Germinal center (tissue), 1 donor: ENCODE results near the gene MED31.
"Not testable (repeated sequence)": the region's sequence is repeated elsewhere in the genome, so short reads cannot be mapped to it uniquely, and the experiment has no call there.

ENCODE experiments used
- DNase-seq: peaks from one replicate; pipeline ENCODE4 v3.0.0; 2012; ENCODE audit warnings: mixed read lengths, low spot score

MED31 gene

GRCh38 chr17:6655732-6656361 is 4.4 kb upstream of the MED31 start:
- not testable (repeated sequence) for DNase-seq

DNA sequence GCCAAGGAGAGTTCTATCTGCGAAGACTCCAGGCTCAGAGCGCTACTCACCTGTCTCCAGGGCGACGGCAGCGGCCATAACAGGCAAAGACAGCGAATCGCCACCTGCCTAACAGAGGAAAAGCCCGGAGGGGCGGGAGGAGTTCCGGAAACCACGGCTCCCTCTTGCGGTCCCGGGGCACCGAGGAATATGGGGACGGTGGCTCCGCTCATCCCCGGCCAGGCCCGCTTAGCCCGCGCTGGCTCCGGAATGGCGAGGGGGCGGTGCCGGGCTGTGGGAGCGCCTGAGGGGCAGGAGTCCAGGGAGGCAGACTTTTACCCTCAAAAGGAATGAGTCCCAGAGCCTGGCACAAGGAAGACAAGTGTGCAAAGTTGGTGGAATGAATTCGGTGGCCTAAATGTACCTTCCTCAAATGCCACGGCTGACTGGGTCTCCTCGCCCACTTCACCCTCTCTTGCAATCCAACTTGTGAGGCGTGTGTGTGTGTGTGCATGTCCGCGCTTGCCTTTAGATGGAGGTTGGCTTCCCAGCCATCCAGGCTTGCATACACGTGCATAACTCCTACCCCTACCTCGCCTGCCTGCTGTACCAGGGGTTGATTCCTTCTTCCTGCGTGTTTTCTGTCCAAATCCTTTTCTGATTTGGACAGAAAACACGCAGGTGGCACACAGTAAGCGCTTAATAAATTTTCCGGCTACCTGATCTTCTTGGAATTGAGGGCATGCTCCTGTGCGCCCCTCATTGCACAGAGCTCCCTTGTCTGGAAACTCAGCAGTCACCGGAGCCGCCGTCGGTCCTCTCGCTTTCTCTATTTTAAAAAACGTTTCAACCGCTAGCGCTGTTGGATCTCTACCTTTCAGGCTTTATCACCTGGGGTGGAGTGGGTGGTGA is 3.7 kb upstream of the MED31 start:
- DNase-seq: peak; percentile 10

- peak; percentile 27 for DNase-seq
These were observed 581 bp upstream of the MED31 start for GRCh38 chr17:6651919-6652452.

DNA sequence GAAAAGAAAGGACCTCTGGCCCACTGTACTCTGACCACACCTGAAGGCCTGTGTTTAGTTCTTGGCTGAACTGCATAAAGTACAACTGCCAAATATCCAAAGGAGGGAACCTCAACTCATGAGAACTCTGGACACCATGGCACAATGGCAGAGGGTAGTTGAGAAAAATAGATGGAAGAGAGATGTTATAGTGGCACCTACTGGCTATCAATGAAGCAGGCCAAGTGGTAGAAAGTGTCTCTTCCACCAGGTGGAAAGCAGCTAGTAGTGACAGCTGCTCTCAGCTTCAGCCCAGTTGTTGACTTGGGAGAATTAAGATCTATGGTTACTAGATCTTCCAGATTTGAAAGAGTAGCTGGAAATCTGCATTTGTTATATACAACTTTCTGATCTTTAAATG is 3.2 kb downstream of the MED31 start:
- peak; percentile 16 for DNase-seq

DNA sequence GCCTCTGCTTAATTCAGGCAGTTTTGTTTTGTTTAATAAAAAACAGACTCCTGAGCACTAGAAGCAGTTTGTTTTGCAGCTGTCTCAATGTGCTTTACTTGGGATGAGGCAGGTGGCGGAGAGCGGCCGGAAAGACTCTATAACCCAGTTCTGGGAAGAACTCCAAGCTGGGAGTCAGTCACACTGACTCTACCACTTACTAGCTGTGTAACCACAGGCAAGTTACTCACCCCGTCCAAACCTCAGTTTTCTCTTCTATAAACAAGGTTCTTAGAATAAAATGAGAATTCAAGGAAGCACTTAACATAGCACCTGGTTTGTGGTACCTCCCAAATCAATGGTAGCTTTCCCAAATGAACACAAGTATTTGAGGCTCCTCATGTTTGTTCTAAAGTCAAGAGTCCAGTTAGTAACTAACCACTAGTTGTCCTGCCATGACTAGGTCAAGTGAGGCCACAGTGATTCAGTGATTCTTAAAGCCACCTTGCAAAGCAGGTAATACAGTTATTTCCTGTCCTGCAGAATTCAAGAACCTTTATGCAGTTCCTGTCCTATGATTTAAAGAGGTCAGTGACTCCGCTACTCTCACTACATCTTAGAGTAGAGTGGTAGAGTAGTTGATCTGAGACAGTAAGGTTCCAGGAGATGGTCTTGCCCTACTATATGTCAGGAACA is 7.8 kb downstream of the MED31 start:
- no peak for DNase-seq

DNA sequence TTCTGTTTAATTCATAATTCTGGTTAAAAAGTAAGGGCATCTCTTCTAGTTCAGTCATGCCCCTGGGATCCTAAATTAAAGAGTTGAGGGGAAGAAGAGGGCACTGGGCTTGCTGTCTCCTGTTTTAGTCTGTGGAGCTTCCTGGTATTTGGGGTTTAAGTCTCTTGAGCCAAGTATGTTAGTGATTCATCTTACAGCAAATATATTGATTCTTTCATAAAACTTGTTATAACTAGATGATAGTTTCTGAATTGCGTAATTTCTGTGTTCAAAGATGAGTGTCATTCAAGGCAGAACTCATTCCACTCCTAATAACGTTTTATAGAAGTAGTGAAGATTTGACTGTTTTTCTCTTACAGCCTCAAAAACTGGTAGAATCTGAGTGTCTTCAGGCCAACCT is 8.8 kb downstream of the MED31 start:
- DNase-seq: no peak

DNA sequence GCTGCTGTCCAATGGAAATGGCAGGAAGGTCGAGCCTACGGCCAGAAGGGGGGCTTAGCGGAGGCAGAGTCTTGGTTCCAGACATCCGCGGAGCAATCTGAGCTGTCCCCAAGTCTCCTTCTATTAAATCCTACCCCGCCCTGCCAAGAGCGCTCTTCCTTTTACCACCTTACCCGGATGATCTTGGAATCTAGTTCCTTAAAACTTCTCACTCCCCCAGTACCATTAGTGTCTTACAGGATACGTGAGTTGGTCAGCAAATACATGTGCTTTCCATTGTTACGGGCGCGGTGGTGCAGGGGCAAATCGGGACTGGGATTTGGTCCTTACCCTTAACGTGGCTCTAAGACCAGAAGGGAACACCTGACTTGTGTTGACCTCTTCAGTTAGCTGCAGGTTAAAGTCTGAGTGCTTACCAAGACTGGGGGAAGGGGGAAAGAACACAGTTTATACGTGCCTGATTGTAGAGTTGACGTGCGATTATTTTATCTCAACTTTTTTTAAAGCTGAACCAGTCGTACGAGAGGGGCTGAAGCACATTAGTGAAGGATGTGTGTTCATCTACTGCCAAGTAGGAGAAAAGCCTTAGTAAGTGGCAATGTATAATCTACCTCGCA is 10.1 kb downstream of the MED31 start:
- DNase-seq: no peak

- peak; percentile 86 for DNase-seq
These were observed 10.7 kb downstream of the MED31 start, which contains the start of the genes KIAA0753 and TXNDC17 for GRCh38 chr17:6640536-6641246. Gene KIAA0753 (minus strand): TSS chr17:6640711. CDS start chr17:6635103, 5,608 bp downstream. Gene TXNDC17 (plus strand): TSS chr17:6641060. CDS start chr17:6641083, 23 bp downstream.

DNA sequence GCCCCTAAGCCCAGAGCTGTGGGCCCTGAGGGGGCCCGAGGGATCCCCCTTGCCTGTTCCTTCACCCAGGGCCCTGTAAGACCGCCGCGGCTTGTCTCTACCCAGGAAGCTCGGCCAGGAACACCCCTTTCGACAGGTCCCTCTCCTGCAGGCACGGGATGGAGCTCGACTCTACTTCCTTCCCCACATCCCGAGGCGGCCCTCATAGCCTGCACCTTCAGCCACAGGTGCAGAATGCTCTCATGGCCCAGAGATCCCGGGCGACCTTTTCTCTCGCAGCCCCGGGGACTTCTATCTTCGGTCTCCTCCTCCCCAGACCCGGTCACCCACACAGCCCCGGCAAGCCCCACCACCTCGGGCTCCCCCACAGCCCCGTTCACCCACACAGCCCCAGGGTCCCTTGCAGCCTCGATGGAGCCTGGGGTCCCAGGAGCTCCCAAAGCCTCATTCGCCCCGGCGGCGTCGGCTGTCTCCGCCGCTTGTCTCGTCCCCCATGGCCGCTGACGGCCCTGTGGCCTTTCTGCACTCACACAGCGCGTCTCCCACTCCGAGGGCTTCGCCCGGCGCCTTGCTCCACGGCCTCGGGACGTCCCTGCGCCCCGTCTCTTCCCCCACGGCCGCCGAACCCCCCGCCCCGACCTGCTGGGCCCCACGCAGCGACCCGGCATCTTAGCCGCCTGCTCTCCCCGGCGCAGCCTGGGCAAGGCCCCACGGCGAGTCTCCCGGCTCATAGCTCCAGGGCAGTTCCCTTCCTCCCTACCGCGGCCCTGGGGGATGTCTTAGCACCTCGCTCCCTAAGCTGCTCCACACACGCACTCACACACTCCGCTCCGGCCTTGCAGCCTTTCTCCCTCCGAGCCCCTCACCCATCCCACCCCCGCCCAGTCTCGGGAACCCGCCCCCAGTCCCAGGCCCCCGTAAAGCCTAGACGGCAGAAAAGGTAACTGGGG is 11.5 kb downstream of the MED31 start:
- peak; percentile 35 for DNase-seq

DNA sequence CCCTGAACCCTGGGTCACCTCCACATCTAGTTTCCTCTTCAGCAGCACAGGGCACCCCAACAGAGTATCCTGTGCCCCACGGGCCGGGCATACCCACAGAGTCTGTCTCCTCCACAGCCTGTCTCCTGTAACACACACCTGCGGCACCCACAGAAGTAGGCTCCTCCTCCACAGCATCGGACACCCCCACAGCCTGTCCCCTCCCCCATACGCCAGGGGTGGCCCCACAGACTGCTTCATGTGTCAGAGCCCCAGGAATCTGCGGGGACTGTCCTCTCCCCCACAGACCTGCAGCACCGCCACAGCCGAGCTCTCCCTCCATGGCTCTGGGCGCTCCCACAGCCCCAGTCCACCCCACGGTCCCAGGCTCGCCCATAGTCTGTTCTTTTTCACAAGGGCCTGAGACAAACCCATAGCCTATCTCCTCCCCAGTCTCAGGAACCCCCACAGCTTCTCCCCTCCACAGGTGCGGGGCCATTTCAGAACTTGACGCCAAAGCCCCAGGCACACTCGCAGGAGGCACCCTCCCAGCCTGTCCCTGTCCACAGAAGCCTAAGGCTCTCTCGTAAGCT is 12.3 kb downstream of the MED31 start:
- DNase-seq: no peak

GRCh38 chr17:6638046-6638908 is 13.1 kb downstream of the MED31 start:
- DNase-seq: no peak

- DNase-seq: no peak
These were observed 14.0 kb downstream of the MED31 start for GRCh38 chr17:6637458-6637840.

DNA sequence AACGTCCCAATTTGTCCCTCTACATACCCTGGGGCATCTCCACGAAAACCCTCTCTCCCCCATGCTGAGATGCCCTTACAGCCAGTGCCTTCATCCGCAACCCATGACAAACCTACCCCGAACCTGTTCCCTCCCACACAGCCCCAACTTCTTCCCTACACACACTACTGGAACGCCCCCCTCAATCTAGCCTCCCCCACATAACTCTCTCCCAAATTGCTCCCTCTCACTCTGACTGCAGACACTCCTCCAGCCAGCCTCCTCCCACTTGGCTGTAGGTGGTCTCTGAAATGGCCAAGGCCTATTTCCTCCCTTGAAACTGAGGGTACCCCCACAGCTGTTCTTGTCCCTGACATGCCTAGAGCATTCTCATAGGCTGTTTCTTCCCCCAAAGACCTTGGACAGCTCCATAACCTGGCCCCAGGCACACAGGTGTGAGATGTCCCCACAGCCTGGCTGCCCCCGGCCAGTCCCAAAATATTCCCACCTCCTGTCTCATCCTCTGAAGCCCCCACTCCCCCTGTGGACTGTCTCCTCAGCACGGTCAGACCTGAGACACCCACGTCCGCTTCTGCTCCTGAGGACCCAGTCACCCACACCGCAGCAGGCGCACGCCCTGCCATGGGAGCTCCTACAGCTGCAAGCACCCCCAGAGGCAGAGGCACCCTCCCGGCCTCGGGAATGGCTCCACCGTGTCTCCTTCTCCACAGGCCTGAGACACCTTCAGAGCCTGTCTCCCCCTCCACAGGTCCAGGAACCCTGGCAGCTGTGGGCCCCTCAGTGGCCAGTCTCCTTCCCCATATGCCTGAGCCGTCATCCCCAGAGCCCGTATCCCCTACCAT is 14.6 kb downstream of the MED31 start:
- no peak for DNase-seq

DNA sequence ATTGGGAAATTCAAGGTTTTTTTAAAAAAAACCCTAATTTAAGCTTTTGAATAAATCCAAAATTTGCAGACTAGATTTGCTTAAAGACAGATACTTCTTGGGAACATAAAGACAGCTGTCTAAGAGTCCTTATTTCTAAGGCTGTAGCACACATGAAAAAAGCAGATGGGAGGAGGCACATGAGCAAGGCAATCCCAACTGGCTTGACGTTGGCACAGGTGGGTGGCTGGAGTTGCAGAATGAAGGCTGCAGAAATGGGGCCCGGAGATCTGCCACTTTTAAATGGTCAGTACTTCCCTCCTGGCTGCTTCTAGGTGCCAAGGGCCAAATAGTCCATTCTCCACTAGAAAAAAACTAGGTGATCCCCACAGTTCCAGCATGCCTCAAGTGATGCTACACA is 15.3 kb downstream of the MED31 start:
- no peak for DNase-seq

DNA sequence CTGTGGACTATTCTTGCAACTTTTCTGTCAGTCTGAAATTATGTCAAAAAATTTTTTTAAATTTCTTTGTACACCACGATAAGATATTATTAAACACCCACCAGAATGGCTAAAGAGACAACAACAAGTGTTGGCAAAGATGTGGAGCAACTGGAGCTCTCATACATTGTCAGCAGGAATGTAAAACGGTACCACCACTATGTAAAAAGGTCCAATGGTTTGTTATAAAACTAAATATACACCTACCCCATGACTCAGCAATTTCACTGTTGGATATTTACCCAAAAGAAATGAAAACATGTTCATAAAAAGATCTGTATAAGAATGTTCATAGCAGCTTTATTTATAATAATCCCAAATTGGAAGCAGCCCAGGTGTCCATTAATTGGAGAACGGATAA is 18.1 kb downstream of the MED31 start:
- DNase-seq: no peak

GRCh38 chr17:6632530-6632929 is 18.9 kb downstream of the MED31 start:
- DNase-seq: no peak

GRCh38 chr17:6630390-6630789 is 21.0 kb downstream of the MED31 start:
- no peak for DNase-seq

DNA sequence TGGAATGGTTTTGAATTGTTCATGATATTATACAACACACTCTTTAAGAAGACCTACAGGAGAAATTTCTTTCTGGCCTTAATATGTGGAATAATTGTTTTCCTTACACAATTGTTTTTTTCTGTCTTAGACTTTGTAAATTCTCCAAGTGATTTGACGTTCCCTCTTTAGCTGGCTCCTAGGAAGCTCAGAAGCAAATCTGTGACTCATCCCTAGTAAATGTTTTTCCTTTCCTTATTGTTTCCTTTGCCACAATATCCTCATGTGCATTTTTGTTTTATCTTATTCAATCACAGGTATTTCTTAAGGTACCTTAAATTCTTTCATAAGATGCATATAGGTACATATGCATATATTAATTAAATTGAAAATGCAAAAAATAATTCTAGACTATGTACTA is 24.4 kb downstream of the MED31 start:
- DNase-seq: no peak
